ENCODE data around the gene CLDN6. TPM values are rescaled to one million over a fixed set of nuclear protein-coding genes. Genes with fewer than 3 reads are reported as not detected.

Gene CLDN6
- total and polyA plus RNA-seq, 5 experiments from 2014 or later = not detected

DNA sequence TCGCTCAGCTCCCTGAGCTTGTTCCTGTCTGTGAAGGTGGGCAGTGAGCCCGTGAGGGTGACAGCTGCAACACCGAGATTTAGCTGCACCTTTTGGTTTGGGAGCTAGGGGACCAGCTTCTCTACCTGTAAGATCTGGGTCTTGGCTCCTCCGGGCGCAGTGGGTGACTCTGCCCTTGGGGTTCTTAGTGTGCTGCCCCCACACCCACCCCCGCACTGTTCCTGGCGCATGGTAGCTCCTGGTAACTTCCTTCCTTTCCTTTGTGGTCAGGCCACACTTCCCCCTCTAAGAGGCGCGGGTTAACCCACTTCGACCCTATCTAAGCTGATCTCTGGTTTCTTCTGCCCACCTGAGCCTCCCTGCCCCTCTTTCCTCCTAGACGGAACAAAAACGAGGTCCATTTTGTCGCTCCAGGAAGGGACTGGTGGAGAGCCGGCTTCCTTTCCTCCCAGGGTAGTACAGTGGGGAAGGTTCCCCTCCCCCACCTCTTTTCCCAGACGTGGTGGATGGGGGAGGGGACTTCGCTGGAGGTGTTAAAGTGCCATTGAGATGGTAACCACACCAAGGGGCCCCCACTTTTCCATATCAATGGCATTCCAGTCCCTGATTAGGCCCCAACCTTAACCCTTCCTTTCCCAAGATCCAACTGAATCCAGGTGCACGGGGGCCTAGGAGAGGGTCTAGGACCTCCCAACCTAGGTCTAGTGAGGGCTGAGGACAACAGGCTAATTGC, 9.9 kb downstream of the CLDN6 start:
- H3K27me3 Mint-ChIP-seq = peaks cover 0 to 17% (median 1%) of the 10 kb centered on the region in 5 donors
- POLR2A ChIA-PET = interaction anchor here (1.1 to 10.1 kb wide), 2 partner anchors 17 to 27 kb away, joined by 3 to 170 read pairs; partner anchors contain the start of genes CLDN6, HCFC1R1, THOC6 and TNFRSF12A

DNA sequence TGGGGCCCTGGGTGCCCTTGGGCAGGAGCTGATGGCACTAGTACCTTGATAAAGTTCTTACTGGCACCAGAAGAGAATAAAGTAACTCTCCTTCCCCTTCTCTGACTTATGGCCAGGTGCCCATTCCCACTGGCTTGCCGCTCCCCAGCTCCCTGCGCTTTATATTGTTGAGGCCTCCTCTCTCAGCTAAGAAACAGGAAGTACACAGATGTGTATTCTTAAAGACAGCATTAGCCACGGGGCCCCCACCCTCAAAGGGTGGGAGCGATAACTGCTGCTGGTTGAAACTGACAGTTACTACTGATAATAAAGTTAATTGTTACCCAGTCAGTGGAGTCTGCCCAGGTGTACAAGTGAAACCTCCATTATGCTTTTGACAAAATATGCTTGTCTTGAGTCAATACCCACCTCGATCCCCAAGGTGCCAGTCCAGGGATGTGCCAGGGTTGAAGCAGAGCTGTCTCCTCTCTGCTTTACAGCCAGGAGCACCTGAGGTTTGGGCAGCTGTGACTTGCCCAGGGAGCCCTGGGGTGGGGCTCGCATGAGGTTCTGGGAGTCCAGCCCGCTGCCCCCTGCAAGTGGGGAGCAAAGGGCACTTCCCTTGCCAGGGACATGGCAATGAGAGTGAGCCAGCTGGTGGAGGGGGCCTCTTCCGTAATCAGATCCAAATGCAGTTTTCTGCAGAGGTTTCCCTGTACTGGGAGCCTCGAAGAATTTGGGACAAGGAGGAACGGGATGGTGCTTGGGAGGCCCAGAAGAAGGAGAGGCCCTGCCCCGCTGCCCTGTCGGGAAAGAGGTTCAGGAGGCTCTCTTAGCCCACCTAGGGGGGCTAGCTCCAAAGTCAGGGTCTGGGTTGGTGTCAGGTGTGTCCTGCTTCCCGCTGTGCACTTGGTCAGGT, 10.7 kb downstream of the CLDN6 start:
- DNase-seq = no peak
- H3K4me1 Mint-ChIP-seq = peaks cover 16 to 35% (median 31%) of the 10 kb centered on the region in 4 donors
- H3K27ac Mint-ChIP-seq = peak overlapping the region in 1 of 10 donors; percentile 79
- POLR2A ChIA-PET = interaction anchor here (1.1 to 10.1 kb wide), 2 partner anchors 18 to 26 kb away, joined by 3 to 170 read pairs; partner anchors contain the start of genes CLDN6, HCFC1R1, THOC6 and TNFRSF12A
- no peaks in the 10 kb centered on the region for H3K36me3 Mint-ChIP-seq
- H3K4me3 Mint-ChIP-seq = peak overlapping the region; percentile 50 to 88 (median 76)
- no peaks in the 10 kb centered on the region for H3K9me3 Mint-ChIP-seq
- peaks cover 0 to 13% (median 1%) of the 10 kb centered on the region in 5 donors for H3K27me3 Mint-ChIP-seq
- ATAC-seq = no peak

More for the DNA sequence above, 9.9 kb downstream of the CLDN6 start:
- Mint-ChIP-seq H3K4me3 (peak overlapping the region; percentile 61 to 88 (median 76)), H3K36me3 (no peaks in the 10 kb centered on the region), H3K4me1 (peaks cover 16 to 38% (median 31%) of the 10 kb centered on the region in 4 donors), H3K27ac (peak overlapping the region in 2 of 10 donors; percentile 62 to 79), H3K9me3 (no peaks in the 10 kb centered on the region)
- DNase-seq (peak in 2 of 10 donors; percentile 24 to 30), ATAC-seq (no peak)

DNA sequence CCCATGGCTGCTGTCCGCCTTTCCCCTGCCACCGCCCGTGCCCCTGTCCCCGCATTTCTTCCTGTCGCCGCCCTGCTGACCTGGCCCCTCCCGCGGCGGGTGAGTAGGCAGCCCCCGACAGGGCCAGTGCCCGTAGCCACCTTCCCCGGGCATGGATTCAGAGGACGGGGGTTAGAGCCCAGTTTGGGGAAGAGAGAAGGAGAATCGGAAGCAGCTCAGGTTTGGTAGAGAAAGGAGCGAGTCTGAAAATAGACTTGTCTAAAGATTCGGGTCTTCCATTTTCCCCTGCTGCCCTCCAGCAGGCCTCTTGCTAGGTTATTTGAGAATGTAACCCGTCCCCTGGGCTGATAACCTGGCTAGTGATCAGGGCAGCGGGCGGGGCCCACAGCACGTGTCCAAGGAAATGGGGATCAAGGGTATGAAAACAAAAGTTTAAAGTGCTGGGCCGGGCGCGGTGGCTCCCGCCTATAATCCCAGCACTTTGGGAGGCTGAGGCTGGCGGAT, 13.2 kb downstream of the CLDN6 start:
- DNase-seq (no peak), ATAC-seq (no peak)
- Mint-ChIP-seq H3K4me1 (peaks cover 17 to 35% (median 30%) of the 10 kb centered on the region in 4 donors), H3K9me3 (no peaks in the 10 kb centered on the region), H3K36me3 (no peaks in the 10 kb centered on the region), H3K4me3 (peak overlapping the region; percentile 55 to 79 (median 68)), H3K27ac (peak overlapping the region in 1 of 10 donors; percentile 62), H3K27me3 (peaks cover 0 to 13% (median 1%) of the 10 kb centered on the region in 5 donors)
- POLR2A ChIA-PET = interaction anchor here (0.6 to 10.1 kb wide), 3 partner anchors 20 to 767 kb away, joined by 3 to 170 read pairs (median 8); partner anchors contain the start of genes CLDN6, HCFC1R1, SLX4 and THOC6

DNA sequence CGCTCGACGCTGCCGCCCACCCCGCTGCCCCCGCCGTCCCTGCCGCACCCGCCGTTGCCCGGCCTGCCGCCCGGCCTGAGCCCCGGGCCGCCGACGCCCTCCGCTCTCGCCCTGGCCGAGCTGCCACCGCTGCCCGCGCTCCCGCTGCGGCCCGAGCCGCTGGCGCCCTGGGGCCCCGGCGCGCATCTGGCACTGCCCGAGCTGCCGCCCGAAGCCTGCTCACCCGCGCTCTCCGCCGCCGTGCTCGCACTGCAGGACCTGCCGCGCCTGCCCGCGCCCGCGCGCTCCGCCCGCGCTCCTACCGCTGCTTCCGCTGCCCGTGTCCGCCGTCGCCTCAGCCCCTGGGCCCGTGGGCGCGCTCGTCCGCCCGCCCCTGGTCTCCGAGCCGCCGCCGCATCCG, 13.7 kb downstream of the CLDN6 start:
- H3K9me3 Mint-ChIP-seq = no peaks in the 10 kb centered on the region
- H3K4me3 Mint-ChIP-seq = peak overlapping the region in 1 of 10 donors; percentile 74
- ATAC-seq = peak in 1 of 2 donors; percentile 14
- H3K4me1 Mint-ChIP-seq = peaks cover 17 to 35% (median 30%) of the 10 kb centered on the region in 4 donors
- H3K27ac Mint-ChIP-seq = no peak overlapping the region
- H3K36me3 Mint-ChIP-seq = no peaks in the 10 kb centered on the region
- POLR2A ChIA-PET = interaction anchor here (0.8 to 10.1 kb wide), 5 partner anchors 10 to 279 kb away, joined by 3 to 170 read pairs (median 4); partner anchors contain the start of genes CLDN6, HCFC1R1, PKMYT1 and THOC6
- no peak for DNase-seq
- H3K27me3 Mint-ChIP-seq = peaks cover 0 to 17% (median 1%) of the 10 kb centered on the region in 5 donors

DNA sequence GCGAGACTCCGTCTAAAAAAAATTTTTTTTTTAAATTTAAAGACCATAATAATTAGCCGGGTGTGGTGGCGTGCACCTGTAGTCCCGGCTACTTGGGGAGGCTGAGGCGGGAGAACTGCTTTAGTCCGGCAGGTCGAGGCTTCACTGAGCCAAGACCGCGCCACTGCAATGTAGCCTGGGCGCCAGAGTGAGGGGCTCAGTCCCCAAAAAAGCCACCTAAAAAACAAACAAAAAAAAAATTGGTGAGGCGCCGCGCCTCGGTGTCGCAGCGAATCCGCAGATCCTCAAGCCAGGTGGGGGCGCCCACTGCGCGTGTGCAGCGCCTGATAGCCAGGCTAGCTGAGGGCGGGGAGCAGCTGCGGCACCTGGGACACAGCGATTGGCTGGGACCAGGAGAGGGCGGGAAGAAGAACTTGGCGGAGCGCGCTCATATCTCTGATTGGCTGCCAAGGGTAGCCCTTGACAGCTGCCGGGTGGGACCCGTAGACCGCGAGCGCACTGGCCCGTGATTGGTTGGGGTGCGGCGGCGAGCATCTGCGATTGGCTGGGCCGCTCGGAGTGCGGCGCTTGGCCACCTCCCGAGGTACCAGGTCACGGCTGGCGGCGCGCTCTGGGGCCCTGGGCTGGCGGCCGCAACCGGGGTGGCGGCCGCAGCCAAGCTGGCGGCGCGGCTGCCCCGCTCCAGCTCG, 14.3 kb downstream of the CLDN6 start:
- Mint-ChIP-seq H3K9me3 (no peaks in the 10 kb centered on the region), H3K36me3 (no peaks in the 10 kb centered on the region), H3K4me1 (peaks cover 16 to 31% (median 28%) of the 10 kb centered on the region in 4 donors), H3K4me3 (peak overlapping the region; percentile 68 to 88 (median 80)), H3K27ac (peak overlapping the region in 2 of 10 donors; percentile 34 to 88), H3K27me3 (peaks cover 0 to 17% (median 1%) of the 10 kb centered on the region in 5 donors)
- ATAC-seq = peak; percentile 98 to 99
- POLR2A ChIA-PET = interaction anchor here (0.8 to 10.1 kb wide), 5 partner anchors 10 to 279 kb away, joined by 3 to 170 read pairs (median 4); partner anchors contain the start of genes CLDN6, HCFC1R1, PKMYT1 and THOC6
- DNase-seq = peak; percentile 85 to 98 (median 96)

DNA sequence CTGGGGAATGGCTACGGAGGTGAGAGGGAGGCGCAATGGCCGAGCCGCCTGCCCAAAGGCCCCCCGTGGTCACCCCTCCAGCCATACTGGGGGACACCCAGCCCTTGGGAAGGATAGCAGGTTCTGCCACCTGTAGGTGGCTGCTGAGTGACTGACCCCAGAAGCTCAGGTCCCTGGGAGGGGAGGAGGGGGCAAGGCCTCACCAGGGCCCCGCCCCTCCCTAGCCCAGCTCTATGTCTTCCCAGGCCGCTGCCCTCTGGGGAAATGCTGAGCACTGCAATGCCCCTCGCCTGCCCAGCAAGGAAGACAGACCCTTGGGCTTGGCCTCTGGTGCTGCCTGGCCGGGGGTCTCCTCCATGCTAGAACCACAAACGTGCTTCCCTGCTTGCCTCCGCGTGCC, 16.7 kb downstream of the CLDN6 start:
- peaks cover 1 to 9% (median 5%) of the 10 kb centered on the region in 4 donors for H3K4me1 Mint-ChIP-seq
- no peaks in the 10 kb centered on the region for H3K9me3 Mint-ChIP-seq
- H3K36me3 Mint-ChIP-seq = no peaks in the 10 kb centered on the region
- DNase-seq (no peak), ATAC-seq (no peak)
- H3K4me3 Mint-ChIP-seq = no peak overlapping the region
- POLR2A ChIA-PET = interaction anchor here (1.3 kb wide), 1 partner anchor 128 kb away, joined by 3 read pairs; no protein-coding TSS in a partner anchor
- H3K27ac Mint-ChIP-seq = no peak overlapping the region
- H3K27me3 Mint-ChIP-seq = peaks cover 0 to 17% (median 1%) of the 10 kb centered on the region in 5 donors

DNA sequence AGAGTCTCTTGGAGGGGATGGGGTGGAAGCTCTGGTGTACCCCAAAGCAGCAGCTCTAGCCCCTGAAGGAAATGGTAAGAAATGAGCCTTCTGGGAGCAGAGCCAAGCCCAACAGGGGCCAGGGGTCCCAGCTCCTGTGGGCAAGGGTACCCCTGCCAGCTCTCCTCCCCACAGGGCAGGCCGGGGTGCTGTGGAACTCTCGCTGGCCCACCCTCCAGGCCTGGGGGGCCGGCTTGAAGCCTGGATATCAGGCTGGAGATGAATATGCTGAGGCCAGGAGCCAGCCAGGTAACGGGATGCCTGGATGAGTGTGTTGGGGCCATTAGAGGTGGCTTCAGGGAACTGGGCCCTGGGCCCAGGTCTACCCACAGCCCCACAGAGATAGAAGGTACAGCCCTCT, 17.4 kb downstream of the CLDN6 start:
- Mint-ChIP-seq H3K4me3 (no peak overlapping the region), H3K4me1 (peaks cover 1 to 7% (median 5%) of the 10 kb centered on the region in 4 donors), H3K27me3 (peaks cover 0 to 17% (median 0%) of the 10 kb centered on the region in 5 donors), H3K27ac (no peak overlapping the region), H3K36me3 (no peaks in the 10 kb centered on the region), H3K9me3 (no peaks in the 10 kb centered on the region)
- no peak for DNase-seq
- POLR2A ChIA-PET = interaction anchor here (0.6 to 1.1 kb wide), 2 partner anchors 10 to 20 kb away, joined by 3 to 4 read pairs; partner anchors contain the start of gene PKMYT1
- no peak for ATAC-seq

DNA sequence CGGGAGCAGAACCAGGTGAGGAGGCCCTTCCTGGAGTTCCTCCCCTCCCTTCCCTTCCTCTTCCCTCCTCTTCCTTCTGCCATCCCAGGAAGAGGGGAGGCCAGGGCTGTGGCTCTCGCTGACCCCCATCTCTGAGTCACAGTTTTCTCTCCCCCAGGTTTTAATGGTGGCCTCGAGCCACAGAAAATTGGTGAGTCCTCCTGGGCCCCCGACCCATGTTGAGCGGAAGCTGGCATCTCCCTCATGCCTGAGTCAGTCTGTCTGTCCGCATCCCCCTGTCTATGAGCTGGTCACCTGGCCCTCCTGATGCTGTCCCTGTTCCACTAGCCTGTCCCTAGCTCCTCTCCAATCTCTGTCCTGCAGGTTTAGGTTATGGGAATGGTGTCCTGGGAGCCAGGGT, 18.1 kb downstream of the CLDN6 start:
- no peaks in the 10 kb centered on the region for H3K9me3 Mint-ChIP-seq
- no peak for DNase-seq

DNA sequence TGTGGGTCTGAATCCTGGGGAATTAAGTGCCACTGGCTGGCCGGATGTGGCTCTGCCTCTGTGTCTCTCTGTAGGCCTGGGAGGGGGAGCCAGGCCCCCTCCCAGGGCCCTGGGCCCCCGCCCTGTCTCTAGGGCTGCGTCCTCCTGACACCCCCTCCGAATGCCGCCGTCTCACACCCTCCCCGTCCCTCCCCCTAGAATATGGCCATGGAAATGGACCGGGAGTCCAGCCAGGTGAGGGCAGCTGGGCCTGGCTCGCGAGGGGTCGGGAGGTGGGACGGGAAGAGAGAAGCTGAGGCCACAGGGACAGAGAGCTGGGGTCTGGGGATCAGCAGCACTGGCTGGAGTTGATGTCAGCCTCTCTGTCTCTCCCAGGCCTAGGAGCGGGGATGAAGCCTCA, 21.7 kb downstream of the CLDN6 start:
- ATAC-seq (no peak), DNase-seq (no peak)
- H3K36me3 Mint-ChIP-seq = no peaks in the 10 kb centered on the region
- POLR2A ChIA-PET = no interaction called here
- peaks cover 0 to 1% (median 0%) of the 10 kb centered on the region in 4 donors for H3K4me1 Mint-ChIP-seq
- H3K27me3 Mint-ChIP-seq = peaks cover 0 to 17% (median 0%) of the 10 kb centered on the region in 5 donors
- H3K9me3 Mint-ChIP-seq = no peaks in the 10 kb centered on the region
- H3K4me3 Mint-ChIP-seq = no peak overlapping the region
- H3K27ac Mint-ChIP-seq = no peak overlapping the region

More for the DNA sequence above, 18.1 kb downstream of the CLDN6 start:
- POLR2A ChIA-PET = interaction anchor here (1.1 kb wide), 1 partner anchor 20 kb away, joined by 3 read pairs; the partner anchor contains the start of gene PKMYT1
- no peak overlapping the region for H3K4me3 Mint-ChIP-seq
- no peak for ATAC-seq
- H3K27me3 Mint-ChIP-seq = peaks cover 0 to 17% (median 0%) of the 10 kb centered on the region in 5 donors
- H3K4me1 Mint-ChIP-seq = peaks cover 1 to 5% (median 4%) of the 10 kb centered on the region in 4 donors
- peak overlapping the region in 1 of 10 donors; percentile 61 for H3K27ac Mint-ChIP-seq
- H3K36me3 Mint-ChIP-seq = no peaks in the 10 kb centered on the region

DNA sequence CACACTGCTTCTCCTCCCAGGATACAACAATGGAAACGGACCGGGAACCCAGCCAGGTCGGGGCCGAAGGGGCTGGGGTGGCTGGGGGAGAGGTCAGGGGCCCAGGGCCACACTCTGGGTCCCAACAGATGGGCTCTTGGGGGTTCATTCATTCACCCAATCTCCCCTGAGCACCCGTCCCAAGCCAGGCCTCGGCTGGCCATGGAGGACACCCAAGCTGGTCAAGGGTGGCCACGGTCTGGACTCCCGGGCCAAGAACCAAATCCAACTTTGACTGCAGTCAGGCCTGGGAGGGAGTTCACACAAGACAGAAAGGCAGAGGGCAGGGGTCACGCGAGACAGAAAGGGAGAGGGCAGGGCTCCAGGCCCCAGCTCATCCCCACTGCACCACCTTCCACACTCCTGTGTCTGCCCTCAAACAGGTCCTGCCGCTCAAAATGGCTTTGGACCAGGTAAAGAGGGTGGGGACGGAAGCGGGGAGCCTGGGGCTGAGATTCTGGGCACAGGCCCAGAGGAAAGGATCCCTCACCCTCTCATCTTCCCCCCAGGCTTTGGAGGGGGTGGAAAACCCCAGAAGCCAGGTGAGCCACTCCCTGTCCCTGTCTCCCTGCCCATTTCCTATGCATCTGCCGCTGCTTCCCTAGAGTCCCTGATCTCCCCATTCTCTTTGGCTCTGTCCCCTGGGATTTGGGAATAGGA, 25.5 kb downstream of the CLDN6 start:
- H3K4me3 Mint-ChIP-seq = no peak overlapping the region
- no peaks in the 10 kb centered on the region for H3K27me3 Mint-ChIP-seq
- H3K4me1 Mint-ChIP-seq = no peaks in the 10 kb centered on the region
- H3K27ac Mint-ChIP-seq = peak overlapping the region in 1 of 10 donors; percentile 43
- ATAC-seq (no peak), DNase-seq (no peak)
- H3K36me3 Mint-ChIP-seq = no peaks in the 10 kb centered on the region
- POLR2A ChIA-PET = interaction anchor here (0.9 kb wide), 1 partner anchor 12 kb away, joined by 4 read pairs; no protein-coding TSS in a partner anchor
- H3K9me3 Mint-ChIP-seq = no peaks in the 10 kb centered on the region

All from naive thymus-derived CD8-positive, alpha-beta T cell (primary cell).